HG02623 (cell line): ENCODE results near the gene TOB1.
A peak's percentile ranks its signal among the peaks of the same experiment; 100 is the strongest.

Experiments
- ATAC-seq: cut with Tn5 transposase; IDR thresholded peaks from one replicate; pipeline ENCODE4 v1.9.1; 2021; ENCODE audit warnings: moderate library complexity; ENCODE audit not compliant: unreplicated experiment

Gene TOB1

GRCh38 chr17:50866261-50866949, at the start of gene TOB1:
Gene TOB1, minus strand, starts transcription at chr17:50866354. Its CDS starts 2,337 bp downstream, at chr17:50864017.
- peak; percentile 65 for ATAC-seq

- ATAC-seq = no peak
These were observed 48.4 kb upstream of the TOB1 start for GRCh38 chr17:50914505-50915063.

- ATAC-seq = no peak
These were observed 47.0 kb upstream of the TOB1 start for GRCh38 chr17:50913120-50913519.

- no peak for ATAC-seq
These were observed 45.7 kb upstream of the TOB1 start for GRCh38 chr17:50911890-50912289.

- no peak for ATAC-seq
These were observed 45.3 kb upstream of the TOB1 start for GRCh38 chr17:50911450-50911849.

- ATAC-seq = no peak
These were observed 43.8 kb upstream of the TOB1 start for GRCh38 chr17:50909765-50910605.

- no peak for ATAC-seq
These were observed 43.0 kb upstream of the TOB1 start for GRCh38 chr17:50908860-50909764.

- no peak for ATAC-seq
These were observed 42.1 kb upstream of the TOB1 start for GRCh38 chr17:50908140-50908859.

GRCh38 chr17:50906443-50906842, 40.3 kb upstream of the TOB1 start:
- ATAC-seq = no peak

- ATAC-seq = no peak
These were observed 39.3 kb upstream of the TOB1 start for GRCh38 chr17:50905460-50905803.

- ATAC-seq = no peak
These were observed 38.6 kb upstream of the TOB1 start for GRCh38 chr17:50904518-50905459.

GRCh38 chr17:50903604-50904517, 37.7 kb upstream of the TOB1 start:
- ATAC-seq = no peak

- no peak for ATAC-seq
These were observed 36.5 kb upstream of the TOB1 start for GRCh38 chr17:50902372-50903353.

- no peak for ATAC-seq
These were observed 34.3 kb upstream of the TOB1 start for GRCh38 chr17:50900383-50900892.

- no peak for ATAC-seq
These were observed 33.6 kb upstream of the TOB1 start for GRCh38 chr17:50899559-50900319.

GRCh38 chr17:50899005-50899460, 32.9 kb upstream of the TOB1 start:
- no peak for ATAC-seq
